HG02943 (cell line): ENCODE results near the gene ATF7IP2.

Source experiments
- ATAC-seq: cut with Tn5 transposase; IDR thresholded peaks from one replicate; pipeline ENCODE4 v1.9.1; 2021; ENCODE audit warnings: mild to moderate bottlenecking, low read depth, moderate library complexity; ENCODE audit not compliant: unreplicated experiment

Gene ATF7IP2

DNA sequence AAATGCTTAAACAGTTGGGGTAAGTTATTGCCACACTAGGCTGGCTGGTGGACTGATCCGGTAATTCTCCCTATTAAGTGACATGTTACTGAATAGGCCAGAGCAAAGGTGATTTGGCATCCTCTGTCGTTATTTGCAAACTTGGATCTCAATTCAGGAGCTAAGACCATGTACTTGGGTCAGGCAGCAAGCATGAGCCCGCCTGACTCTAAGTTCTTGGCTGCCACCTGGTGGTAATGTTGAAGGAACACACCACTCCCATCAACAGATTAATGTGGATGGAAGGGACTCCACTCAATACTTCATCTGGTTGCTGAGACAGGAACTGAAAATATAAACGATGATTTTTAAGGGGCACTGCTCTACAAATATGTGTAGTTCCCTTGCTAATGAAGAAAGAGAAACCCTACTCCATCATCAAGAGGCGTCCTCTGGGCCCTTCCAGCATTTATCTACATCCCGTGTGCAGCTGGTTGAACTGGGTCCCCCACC is 123.7 kb downstream of the ATF7IP2 start:
- ATAC-seq = peak; percentile 72

- ATAC-seq = no peak
These were observed 124.4 kb downstream of the ATF7IP2 start for GRCh38 chr16:10510279-10510678.

- no peak for ATAC-seq
These were observed 126.0 kb downstream of the ATF7IP2 start for GRCh38 chr16:10511829-10512228.

DNA sequence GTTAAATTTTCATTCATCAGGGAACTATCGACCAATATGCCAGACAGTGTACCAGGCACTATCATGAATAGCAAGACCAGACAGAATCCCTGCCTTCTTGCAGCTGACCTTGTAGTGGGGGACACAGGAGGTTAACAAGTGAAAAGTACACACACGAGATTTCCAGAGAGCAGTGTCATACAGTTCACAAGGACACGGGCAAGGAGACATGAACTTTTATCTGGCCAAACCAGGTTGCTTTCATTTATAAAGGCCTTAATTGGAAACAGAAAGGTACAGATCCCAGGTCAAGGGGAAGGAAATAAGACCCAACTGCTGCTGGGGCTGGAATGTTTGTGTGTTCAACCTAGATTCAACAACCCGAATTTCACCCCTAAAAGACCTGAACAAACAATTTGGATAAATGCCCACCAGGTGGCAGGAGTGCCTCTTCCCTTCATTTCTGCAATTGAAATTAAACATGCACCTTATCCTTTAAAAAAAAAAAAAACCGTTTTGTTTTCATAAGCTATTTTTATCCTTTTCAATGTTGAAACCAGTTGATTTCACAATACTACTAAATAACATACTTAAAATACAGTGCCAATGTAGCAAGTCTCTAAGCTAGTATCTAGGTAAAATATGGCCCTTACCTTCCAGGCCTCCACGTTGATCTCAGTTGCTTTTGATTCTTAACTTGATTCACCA is 128.7 kb downstream of the ATF7IP2 start:
- ATAC-seq = no peak

GRCh38 chr16:10517868-10518267 is 132.0 kb downstream of the ATF7IP2 start:
- no peak for ATAC-seq

DNA sequence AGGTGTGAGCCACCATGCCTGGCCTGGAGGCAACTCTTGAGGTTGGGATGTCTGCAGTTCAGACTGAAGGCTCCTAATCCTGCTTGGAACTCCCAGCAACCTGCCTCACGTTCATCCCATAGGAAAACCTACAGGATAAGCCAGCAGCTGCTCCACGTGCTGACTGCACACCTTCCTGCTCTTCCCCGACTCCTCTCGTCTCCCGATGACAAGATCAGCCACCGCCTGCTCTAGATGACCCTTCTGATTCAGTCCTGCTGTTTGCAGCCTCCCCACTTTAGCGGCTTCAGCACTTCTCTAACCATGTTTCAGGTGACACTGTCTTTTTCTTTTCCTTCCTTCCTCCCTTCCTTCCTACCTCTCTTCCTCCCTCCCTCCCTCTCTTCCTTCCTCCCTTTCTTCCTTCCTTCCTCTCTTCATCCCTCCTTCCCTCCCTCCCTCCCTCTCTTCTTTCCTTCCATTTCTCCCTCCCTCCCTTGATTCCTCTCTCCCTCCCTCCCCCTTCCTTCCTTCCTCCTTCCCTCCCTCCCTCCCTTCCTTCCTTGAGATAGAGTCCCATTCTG is 132.7 kb downstream of the ATF7IP2 start:
- ATAC-seq = no peak

DNA sequence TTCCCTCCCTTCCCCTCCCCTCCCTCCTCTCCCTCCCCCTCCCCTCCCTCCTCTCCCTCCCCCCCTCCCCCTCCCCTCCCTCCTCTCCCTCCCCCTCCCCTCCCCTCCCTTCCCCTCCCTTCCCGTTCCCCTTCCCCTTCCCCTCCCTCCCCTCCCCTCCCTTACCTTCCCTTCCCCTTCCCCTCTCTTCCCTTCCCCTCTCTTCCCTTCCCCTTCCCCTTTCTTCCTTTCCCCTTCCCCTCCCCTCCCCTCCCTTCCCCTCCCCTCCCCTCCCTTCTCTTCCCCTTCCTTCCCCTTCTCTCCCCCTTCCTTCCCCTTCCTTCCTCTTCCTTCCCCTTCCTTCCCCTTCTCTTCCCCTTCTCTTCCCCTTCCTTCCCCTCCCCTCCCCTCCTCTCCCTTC is 133.4 kb downstream of the ATF7IP2 start:
- ATAC-seq = no peak

- no peak for ATAC-seq
These were observed 134.3 kb downstream of the ATF7IP2 start for GRCh38 chr16:10519929-10520868.

GRCh38 chr16:10520869-10521578 is 135.2 kb downstream of the ATF7IP2 start:
- no peak for ATAC-seq

- ATAC-seq = no peak
These were observed 135.9 kb downstream of the ATF7IP2 start for GRCh38 chr16:10521681-10522274.

DNA sequence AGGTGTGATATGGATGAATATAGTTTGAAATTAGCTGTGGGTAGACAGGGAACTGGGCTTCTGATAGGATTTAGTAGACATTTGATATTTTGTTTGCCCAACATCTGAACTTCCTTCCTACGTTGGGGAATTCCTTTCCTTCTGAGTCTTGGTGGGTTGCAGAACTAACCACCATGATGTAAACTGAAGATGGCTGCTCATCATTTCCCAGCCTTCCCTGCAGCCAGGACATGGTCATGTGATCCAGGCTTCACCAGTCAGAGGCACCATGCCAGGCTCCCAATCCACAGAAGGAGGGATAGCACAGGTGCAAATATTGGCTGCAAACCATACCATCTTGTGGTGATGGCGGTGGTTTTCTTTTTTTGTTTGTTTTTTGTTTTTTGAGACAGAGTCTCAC is 137.1 kb downstream of the ATF7IP2 start:
- no peak for ATAC-seq

DNA sequence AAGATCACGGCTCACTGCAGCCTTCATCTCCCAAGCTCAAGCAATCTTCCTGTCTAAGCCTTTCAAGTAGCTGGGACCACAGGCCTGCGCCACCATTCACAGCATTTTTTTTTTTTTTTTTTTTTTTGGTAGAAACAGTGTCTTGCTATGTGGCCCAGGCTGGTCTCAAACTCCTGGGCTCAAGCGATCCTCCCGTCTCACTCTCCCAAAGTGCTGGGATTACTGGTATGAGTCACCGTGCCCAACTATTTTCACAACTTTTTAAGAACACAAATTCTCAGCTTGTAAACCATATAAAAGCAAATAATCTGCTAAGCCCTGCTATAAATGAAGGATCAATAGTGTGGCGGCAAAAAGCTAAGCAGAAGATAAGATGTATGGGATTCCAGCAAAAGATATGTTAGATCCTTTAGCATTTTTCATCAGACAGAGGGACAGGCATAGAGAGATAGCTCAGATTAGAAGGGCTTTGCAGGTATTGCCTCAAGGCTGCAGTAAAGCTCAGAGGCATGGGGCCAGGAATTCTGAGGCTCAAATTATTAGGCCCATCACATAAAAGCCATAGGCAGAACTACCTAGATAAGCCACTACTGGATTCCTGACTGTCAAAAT is 139.5 kb downstream of the ATF7IP2 start:
- no peak for ATAC-seq

GRCh38 chr16:10526962-10527361 is 141.1 kb downstream of the ATF7IP2 start:
- no peak for ATAC-seq

GRCh38 chr16:10528635-10529034 is 142.8 kb downstream of the ATF7IP2 start:
- no peak for ATAC-seq

DNA sequence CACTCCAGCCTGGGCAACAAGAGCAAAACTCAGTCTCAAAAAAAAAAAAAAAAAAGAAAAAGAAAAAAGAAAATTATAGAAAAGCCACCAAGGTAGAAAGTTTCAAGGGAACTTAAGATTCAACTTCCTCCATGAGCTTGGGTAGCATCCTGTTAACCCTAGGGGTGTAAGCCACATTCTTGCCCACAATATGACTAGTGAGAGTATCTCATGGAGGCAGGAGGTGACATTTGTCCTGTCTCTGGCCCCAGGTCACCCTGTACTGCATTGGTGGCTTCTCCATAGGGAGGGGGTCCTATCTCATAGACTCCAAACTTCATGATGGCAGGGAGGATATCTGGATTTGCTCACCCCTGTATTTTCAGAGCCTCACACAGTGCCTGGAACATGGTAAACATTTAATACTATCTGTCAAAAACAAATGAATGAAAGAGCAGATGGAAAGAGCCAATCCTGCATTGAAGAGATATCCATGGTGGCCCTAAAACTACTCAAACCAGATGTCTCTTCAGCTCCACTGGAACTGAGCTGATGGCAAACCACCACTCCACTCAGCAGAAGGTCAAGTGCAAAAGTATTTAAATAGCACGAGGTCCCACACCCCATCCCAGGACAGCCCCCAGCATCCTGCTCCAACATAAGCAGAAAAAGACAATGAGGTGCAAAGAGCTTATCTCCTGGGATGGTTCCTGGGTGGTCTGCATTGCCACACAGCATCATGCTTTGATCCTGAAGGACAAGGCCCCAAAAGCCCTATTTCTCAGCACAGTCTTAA is 144.2 kb downstream of the ATF7IP2 start:
- no peak for ATAC-seq

DNA sequence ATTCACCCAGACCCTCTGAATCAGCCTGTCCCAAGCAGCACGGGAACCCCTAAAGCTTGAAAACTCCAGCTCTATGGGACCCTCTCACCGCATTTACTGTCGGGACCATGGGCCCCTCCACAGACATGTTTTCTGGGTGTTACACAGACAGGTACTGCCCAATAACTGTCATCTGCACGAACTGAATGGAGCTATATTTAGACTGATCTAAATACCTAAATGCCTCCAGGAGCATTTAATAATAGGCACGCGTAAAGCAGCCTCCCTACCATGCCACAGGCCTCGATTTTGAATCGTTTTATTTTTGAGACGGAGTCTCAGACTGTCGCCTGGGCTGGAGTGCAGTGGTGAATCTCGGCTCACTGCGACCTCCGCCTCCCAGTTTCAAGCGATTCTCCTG is 144.8 kb downstream of the ATF7IP2 start:
- ATAC-seq = no peak

DNA sequence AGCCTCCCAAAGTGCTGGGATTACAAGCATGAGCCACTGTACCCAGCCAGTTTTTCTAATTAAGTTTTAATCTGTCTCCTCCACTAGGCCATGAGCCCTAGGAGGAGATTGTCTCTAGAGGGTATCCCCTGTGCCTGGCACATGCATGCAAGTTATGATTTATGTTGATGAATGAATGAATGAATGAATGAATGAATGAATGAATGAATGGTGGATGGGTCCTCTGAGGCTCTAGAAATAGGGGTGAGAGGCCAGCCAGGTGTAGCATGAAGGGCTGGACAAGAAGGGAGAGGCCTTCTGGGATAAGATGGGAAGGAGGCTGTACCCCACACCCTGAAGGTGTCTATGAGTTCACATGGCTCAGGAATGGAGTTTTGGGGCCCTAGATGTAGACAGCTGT is 145.7 kb downstream of the ATF7IP2 start:
- no peak for ATAC-seq
